ENCODE results near the gene MKNK1.

MKNK1 gene

DNA sequence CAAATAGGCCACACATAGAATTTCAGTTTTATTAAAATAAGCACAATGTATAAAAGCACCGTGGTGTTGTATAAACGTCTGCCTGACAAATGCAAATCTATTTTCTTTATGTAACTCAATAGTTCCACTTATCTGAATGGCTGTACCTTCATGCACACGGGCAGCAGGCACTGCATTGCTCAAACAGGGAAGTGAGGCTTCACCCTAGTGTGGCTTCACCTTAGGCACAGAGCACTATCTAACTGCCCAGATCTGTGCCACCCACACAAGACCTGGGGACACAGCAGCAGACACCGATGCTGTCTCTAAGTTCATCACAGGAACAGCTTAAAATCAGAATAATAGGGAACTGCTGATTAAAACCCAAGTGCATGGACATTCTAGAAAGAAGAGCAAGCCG, 46.7 kb downstream of the MKNK1 start:
- DNase-seq = no peak

DNA sequence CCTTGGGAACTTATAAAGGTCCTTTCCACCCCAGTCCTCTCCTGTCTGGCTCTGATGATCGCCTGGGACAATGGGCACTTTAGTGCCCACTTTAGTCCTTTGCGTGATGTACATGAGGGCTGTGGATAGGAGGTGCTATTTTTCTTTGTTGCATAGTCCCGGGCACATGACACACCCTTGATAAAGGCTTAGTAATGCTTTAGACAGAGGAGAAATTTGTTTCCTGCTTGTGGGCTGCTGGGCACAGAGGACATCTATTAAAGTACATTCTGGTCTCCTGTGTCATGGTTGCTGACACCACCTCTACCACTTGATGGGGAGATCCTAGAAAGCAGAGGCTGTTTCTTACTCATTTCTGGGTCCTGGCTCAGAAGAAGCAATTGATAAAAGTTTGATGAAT, 47.2 kb downstream of the MKNK1 start:
- no peak for DNase-seq

DNA sequence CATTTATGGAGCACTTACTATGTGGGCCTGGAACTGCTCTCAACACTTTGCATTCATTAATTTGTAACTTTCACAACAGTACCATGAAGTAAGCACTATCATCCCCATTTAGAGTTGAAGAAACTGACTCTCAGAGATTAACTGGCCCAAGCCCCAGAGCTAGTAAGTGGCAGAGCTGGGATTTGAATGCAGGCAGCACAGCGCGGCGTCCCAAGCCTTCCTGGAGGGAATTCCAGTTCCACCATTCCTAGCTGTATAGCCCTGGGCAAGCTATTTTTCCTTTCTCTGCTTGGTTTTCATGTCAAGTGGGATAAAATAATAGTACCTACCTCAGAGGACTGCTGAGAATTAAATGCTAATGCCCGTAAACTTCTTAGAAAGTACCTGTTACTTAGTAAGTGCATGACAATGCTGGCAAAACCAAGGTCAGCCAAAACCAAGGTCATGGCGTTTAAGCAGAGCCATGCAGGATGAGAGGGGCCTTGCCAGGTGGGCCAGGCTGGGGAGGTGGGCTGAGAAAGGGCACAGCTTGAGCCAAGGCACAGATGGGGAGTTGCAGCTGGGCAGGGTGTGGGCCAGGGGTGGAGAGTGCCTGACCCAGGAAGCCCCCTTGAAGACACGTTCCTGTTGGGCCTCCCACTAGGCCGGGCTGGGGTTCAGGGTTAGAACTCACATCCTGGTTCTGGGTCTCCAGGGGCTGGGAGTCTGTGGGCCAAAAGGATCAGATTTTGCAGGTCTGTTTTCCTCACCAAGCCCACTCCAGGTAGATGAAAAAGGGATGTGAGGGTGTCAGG, 48.0 kb downstream of the MKNK1 start:
- DNase-seq = no peak

DNA sequence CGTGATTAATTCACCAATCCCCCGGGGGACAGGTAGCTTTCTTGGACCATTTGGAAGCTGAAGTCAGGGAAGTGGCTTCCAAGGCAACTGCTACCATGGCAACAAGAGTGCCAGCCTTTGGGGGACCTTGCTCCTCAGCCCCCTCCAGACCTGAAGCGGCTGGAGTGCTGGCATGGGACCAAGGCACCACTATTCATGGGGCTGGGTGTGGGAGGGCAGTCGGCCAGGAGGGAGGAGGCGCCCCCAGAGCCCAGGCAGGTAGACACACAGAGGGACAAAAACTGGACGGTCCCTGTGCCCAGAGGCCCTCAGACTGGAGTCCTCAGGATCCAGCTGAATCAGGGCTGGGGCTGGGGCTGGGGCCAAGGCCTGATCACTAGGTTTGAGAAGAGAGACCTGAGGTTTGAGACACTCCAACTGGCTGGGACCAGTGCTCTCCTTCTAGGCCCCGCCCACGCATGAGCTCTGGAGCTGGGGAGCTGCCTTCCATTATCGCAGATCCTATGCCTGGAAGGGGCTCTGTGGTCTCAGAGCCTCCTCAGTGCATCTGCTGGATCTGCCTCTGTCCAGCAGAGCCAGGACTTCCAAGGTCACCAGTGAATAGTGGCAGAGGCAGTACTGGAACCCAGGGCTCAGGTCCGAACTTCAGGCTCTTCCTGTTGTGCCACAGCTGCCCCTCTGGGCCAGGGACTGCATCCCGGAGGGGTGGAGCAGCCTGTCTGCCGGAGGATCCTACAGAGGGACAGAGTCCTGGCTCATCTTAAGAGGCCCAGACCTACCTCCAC, 49.3 kb downstream of the MKNK1 start:
- DNase-seq = no peak

DNA sequence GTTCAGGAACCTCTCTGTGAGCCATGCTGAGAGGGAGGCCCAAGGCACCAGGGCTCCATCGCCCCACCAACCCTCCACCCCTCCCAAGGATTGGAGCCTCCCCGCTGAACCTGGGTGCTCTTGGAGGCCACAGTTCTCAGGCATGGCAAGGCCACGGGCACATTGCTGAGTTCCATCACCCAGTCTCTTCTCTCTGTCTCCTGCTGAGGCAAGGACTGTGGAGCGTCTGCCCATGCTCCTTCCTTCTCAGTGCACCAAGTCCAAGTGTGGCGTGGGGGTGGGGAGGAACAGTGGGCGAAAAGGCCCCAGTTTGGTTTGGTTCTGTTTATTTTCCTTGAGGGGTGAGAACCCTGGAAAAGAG, 49.9 kb downstream of the MKNK1 start:
- no peak for DNase-seq

DNA sequence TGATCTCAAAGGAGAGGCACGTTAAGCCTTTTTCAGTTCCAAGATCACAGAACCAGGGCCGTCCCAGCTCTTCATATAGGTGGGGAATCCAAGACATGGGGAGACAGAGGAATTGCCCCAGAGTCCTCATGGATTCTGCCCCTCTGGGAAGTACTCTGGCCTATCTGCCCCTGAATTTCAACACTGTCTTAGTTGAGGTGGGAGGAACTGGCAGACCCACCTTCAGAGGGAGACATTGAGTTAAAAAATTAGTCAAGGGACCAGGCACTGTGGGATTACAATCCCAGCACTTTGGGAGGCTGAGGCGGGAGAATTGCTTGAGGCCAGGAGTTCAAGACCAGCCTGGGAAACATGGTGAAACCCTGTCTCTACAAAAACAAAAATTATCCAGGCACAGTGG, 50.6 kb downstream of the MKNK1 start:
- DNase-seq = no peak

DNA sequence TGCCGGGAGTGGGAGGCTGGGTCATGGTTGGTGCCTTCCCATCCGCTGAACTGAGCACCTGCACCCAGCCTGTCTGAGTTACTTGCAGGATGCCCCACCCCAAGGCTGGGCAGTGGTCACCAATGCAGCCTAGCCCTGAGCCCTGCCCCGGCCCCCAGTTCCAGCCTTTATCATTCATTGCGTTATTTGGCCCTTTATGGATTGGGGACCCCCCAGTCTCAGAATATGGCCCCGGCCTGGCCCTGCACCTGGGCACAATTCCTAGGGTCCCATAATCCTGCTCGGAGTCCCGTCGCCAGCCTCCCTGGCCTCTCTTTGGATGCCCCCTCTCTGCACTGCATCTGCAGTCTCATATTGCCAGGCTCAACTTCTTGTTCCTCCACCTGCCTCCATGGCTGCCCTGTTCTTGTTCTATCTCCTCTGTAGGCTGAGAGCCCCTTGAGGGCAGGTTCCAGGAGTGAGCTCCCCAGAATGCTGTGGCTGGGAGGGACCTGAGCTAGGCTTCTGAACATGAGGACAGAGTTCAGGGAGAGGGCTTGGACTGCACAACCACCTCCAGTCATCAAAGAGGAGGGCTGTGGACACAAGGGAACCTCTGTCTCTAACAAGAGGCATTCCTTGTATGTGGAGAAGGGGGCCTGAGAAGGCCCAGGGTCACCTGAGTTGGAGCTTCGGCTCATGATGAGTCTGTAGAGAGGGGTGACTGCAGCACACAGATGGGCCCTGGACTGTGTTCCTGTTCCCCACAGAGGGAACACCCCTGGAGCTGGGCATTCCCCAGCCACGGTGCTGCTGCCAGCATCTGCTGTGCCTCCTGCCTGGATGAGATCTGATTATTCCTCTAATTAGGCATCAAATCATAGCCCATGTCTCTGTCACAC, 51.5 kb downstream of the MKNK1 start:
- DNase-seq = no peak

DNA sequence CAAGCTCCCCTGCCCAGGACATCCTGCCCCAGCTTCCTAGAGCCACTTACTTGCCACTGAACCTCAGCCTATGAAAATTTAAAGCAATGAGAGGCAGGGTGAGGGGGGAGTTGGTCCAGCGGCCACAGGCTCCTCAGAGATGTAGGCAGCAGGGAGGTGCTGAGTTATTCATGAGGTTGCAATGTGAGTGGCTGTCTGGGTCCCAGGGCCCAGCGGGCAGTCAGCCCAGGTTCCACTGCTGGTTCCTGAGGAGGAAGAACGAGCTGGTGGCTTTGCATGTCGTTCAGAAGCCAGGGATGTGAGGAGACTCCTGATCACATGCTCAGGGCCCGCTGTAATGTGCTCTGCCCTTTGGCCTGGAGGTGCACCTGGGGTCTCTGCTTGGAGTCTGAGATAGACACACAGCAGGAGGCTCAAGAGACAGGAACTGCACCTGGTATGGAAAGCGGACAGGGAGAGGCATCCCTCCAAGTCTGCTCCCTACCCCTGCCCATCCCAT, 52.4 kb downstream of the MKNK1 start, which contains the start of gene KNCN:
Gene KNCN, minus strand, starts transcription at position 51 of the 499 bp plus-strand sequence. CDS start 432 bp downstream, outside the sequence.
- DNase-seq = no peak

DNA sequence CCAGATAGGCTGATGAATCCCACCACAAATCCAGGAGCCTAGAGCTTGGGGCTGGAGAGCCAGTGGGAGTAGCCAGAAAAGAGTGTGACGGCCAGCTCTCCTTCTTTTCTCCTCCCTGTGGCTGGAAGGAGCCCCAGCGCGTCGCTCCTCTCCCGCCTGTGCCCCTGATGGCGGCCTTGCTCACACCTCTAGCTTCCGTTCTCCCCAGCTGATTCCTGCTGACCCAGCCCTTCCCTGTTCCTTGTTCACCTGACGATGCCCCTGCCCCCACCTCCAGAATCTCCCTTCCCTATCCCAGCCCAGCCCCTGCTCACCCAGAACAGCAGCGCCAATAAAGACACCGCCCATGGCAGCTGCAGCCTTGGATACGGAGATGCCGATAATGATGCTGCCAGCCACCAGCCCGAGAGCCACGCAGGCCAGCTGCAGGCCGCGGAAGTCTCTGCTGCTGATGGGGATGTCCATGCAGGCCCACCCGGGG, 53.3 kb downstream of the MKNK1 start:
- no peak for DNase-seq

DNA sequence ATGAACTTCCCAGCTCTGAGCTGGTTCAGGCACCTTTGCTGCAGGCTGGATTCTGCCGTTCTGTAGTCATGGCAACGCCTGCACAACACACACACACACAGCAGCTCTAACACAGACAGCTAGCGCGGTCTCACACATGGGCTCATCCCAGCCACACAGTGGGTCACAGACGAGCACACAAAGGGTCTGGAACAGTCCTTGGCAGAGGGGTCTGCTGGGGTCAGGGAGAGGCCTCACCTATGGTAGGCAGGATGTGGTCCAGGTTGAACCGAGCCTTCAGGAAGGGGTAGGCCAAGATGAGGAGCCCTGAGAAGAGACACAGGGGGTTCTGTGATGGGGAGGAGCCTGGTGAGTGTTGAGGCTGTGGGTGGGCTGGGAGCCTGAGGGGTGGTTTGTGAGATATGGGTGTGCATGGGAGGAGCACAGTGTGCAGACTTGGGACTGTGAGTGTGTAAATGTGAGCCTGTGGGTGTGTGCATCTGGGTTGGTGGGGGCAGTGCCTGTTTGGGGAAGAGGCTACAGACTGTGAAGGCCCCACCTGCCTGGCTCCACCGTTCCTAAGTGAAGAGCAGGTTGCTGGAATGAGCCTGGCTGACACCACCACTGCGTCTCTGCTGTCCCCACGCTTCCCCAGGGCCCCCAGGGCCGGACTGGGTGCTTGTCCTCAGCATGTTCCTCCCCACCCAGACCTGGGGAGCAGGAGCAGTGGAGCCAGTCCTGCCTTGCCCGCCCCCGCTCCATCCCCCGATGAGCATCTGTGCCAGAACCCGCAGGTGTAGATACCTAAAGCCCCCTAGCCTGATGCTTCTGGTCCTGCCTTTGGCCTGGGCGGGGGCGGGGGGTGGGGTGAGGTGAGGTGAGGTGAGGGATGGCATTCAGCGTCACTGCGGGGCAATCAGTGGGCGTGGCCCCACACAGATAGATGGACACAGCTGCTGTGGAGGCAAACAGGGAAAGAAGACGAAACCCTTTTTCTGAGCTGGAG, 54.1 kb downstream of the MKNK1 start:
- DNase-seq = no peak

DNA sequence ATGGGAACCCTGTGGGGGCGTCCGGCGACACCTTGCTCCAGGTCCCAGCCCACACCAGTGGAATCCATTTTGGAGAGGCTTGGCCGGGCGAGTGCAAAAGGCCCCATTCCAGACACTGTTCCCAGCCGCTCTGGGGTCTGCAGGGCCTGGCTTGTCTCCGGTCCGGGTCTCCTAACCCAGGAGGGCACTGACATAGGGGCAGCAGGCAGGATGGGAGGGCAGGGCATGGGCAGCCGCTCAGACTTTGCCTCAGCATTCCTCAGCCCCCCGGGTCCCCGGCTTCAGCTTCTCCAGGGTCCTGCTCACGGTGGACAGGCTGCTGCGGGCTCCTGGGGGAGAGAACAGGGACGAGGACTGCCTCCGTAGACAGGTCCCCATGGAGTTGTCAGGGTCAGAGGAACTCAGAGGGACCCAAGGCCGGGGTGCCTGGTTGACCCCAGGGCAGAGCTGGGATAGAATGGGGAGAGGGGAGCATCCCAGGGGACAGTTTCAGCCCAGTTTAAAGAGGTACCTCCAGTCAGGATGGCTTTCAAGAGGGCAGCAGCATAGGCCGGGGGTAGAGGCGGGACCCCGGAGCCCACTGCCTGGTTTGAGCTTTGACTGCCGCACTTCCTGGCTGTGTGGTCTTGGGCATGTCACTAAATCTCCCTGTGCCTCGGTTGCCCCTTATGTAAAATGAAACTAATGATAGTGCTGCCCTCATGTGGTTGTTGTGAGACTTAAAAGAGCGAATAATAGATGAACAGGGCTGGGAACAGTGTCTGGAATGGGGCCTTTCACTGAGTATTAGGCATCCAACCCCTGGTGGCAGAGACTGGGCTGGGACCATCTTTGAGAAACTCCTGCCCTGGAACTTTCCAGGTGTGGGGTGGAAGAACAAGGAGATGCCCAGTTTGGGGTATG, 56.3 kb downstream of the MKNK1 start:
- DNase-seq = no peak

DNA sequence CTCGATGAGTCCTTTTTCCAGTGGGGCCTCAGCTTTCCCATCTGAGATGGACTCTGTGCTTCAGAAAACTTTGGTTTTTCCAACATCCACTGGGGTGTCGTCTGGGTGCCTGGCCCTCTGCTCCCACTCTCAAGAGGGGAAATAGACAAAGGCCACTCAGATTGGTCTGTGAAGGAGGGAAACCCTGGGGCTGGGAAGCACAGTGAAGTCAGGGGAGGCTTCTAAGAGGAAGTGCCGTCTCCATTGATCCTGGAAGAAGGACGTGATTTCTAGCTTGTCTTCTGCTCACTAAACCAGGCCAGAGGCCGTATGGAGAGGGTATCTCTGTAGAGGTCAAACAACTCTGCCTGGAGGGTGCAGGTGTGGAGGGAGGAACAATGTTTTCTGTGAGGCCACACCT, 57.9 kb downstream of the MKNK1 start:
- DNase-seq = no peak

DNA sequence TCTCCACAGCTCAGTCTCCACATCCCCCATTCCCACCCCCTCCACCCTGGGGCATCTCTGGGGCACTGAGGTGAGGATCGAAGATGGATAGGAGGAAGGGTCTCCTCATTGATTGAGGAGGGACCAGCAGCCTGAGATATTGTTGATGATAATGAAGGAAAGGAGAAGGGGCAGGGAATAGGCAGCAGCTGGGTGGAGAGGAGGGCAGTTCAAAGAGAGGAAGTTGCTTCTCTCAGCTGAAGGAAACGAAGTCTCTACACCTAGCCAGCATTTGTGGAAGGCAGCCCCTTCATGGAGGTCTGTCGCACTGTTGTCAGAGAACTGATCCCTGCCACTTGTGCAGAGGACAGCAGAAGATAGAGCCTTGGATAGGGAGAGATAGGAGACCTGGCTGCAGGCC, 58.3 kb downstream of the MKNK1 start:
- no peak for DNase-seq

DNA sequence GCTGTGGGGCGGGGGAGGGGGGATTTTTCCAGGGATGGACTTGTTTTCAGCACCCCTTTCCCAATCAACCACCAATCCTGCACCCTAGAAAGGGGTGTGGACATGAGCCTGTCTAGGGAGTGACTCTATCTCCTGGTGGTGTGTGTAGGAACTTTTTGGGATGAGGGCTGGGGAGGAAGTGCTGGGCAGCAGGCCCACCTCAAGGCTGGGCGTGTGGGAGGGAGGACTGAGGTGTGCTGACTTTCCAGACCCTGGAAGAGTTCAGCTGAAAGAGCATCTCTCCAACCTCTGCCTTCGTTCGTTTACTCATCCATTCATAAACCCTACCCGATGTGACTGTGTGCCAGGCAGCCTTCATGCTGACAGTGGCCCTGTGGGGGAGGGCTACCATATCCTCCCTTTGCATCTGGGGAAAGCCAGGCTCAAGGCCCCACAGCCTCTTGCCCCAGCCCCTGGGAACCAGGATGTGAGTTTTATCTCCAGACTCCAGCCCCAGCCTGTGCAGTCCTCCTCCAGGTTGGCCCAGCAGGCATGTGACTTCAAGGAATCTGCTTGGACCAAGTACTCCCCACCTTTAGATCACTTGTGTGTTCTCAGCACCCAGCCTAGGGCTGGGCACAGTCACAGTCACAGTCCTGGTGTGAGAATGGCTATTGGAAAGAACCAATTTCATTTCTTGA, 59.4 kb downstream of the MKNK1 start:
- no peak for DNase-seq

DNA sequence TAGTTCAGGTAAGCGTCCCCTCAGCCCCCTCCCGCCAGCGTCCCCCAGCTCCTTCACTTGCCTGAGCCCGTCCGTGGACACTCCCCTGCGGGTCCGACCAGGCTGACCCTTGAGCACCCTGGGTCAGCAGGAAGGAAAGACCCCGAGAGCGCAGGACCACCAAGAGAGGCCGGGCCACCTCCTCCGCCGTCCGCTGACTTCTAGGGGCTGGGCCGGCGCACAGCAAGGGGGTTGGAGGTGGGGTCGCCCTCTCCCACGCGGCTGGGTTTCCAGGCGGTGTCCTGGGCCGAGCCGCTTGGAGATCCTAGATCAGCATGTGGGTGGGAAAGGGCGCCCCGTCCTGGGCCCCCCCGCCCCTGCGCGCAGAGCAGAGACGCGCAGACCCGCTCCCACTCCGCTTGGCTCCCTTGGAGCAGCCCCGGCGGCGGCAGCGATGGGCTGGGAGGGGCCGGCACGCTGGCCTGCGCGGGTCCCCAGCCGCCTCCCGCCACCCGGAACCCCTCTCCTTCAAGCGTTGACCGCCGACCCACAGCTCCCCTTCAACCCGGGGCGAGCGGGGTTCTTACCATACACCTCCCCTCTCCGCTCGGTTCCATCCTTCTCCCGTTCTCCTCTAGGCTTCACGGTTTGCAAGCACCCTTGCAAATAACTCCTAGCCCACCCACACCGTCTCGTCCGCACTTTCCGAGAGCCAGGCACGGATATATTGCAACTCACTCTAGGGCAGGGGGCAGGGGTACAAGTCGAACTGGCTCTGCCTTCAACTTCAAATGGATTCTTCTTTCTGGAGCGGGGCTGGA, 60.1 kb downstream of the MKNK1 start:
- no peak for DNase-seq

DNA sequence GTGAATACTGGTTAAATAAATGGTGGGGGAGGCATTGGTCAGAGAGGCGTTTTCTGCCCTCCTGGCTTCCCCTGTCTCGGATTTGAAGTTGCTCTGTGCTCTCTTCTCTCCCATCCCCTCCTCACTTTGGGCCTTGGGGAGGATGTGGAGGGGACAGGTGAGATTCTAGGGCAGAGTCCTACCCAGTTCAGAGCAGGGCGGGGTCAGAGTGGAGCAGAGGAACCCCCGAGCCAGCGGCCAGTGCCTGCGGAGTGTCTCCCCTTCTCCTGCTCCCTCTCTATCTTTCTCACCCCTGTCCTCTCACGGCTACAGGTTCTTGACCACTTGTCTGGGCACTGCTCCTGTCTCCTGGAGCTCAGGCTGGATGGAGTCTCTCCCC, 60.7 kb downstream of the MKNK1 start:
- no peak for DNase-seq

DNA sequence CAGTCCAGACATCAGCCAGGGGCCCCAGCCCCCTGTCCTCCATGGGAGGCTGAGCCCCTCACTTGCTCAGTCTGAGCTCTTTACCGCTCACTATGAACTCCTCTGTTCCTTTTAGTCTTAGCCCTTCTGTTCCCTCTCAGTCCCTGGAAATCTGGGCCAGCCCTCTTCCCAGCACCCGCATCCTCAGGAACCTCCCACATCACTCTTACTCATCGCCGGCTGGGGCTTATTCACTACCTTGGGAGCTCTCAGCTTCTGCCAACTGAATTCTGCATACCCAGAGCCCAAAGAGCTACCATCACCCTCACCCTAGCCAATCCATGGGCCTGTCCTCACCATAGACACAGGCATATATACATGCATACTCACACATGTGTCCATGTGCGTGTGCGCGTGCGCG, 64.1 kb downstream of the MKNK1 start:
- DNase-seq = no peak

DNA sequence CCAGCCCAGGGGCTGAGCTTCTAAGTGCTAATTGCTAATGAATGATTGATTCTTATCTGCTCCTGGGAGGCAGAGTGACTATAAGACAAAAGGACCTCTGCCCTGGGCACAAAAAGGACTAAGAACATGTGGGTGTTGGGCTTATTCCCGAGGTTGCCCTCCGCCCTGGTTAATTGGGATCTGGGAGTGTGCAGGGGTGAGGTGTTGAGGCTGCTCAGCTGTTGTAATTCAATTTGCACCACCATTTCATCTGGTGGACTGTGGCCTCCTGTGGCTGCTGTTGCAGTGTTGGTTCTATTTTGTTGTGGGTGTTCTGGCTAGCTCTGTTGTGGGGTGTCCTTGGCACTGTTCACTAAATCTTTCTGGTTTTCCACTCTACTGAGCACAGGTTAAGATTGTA, 65.9 kb downstream of the MKNK1 start:
- DNase-seq = no peak

DNA sequence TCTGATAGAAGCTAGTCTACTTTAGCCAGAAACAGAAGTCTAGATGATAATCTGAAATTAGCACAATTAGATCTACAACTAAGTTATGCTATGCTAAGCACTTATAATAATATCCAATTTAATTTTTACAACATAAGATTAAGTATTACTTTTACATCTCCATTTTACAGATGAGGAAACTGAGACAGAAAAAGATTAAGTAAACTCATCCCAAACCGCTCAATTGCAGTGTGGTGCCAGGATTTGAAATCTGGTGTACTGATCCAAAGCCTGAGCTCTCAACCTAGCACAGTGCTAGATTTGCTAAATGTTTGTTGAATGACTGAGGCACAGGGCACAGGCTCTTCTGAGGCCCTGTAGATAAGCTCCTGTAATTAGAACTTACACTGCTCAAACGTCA, 66.4 kb downstream of the MKNK1 start:
- no peak for DNase-seq
